IMR-90 (cell line): ENCODE data around the gene SLC37A4. TPM values are rescaled to one million over a fixed set of nuclear protein-coding genes. Genes with fewer than 3 reads are reported as not detected.

Experiments used
- ATAC-seq: fragments of 200-7000 bp; cut with Tn5 transposase; 2 replicates; pipeline ENCODE4 v1.9.1; 2020; ENCODE audit warnings: low read depth, mild to moderate bottlenecking, moderate library complexity
- BruUV-seq: library from RNA; stranded (reverse); fragments of 400-500 nt; replicated peaks from 2 replicates; lab custom pipeline; 2021; lab: Mats Ljungman, UMichigan
- CTCF ChIA-PET: fragments of 300-600 bp; formaldehyde crosslinking; extraction: SDS; loops from one replicate; lab custom pipeline; 2021; ENCODE audit warnings: antibody characterized with exemption; lab: Yijun Ruan, JAX
- POLR2A ChIA-PET: fragments of 300-600 bp; sonication (Branson Sonifier 250); formaldehyde crosslinking; loops from one replicate; lab custom pipeline; 2022; ENCODE audit warnings: antibody characterized with exemption; ENCODE audit not compliant: unreplicated experiment; lab: Charles Lee
- DNase-seq: peaks from one replicate; pipeline ENCODE4 v3.0.0; 2013
- H2AFZ ChIP-seq: replicated peaks from 2 replicates; pipeline ENCODE3; 2013; ENCODE audit warnings: low read length, mild to moderate bottlenecking; ENCODE audit not compliant: poor library complexity
- H2AK5ac ChIP-seq: 2 replicates; pipeline ENCODE4 v1.6.1; 2013; ENCODE audit warnings: low read depth, low read length, inconsistent platforms
- H2AK9ac ChIP-seq: replicated peaks from 2 replicates; pipeline ENCODE3; 2013; ENCODE audit warnings: mild to moderate bottlenecking, low read depth, low read length, moderate library complexity; ENCODE audit not compliant: poor library complexity
- H2BK120ac ChIP-seq: 2 replicates; pipeline ENCODE4 v1.6.1; 2013; ENCODE audit warnings: low read depth, low read length, inconsistent platforms
- H2BK15ac ChIP-seq: 3 replicates; pipeline ENCODE4 v1.6.1; 2013; ENCODE audit warnings: low read depth, low read length, inconsistent platforms
- H2BK20ac ChIP-seq: 2 replicates; pipeline ENCODE4 v1.6.1; 2013; ENCODE audit warnings: low read depth, mild to moderate bottlenecking, inconsistent platforms, low read length, moderate library complexity
- H2BK5ac ChIP-seq: 2 replicates; pipeline ENCODE4 v1.6.1; 2013; ENCODE audit warnings: mild to moderate bottlenecking, low read depth, low read length, inconsistent platforms; ENCODE audit not compliant: poor library complexity, severe bottlenecking
- H3K14ac ChIP-seq: replicated peaks from 2 replicates; pipeline ENCODE4 v1.6.1; 2013; ENCODE audit warnings: low read depth, low read length, inconsistent platforms
- H3K18ac ChIP-seq: 2 replicates; pipeline ENCODE4 v1.6.1; 2013; ENCODE audit warnings: low read depth, low read length, control low read depth
- H3K23ac ChIP-seq: 2 replicates; pipeline ENCODE4 v1.6.1; 2013; ENCODE audit warnings: low read depth, low read length, inconsistent platforms
- H3K27ac ChIP-seq: 2 replicates; pipeline ENCODE4 v1.5.1; 2013; ENCODE audit warnings: mild to moderate bottlenecking, control low read depth, low read length; ENCODE audit not compliant: insufficient read depth
- H3K27me3 ChIP-seq: 2 replicates; pipeline ENCODE4 v1.6.1; 2013; ENCODE audit warnings: low read length; ENCODE audit not compliant: control insufficient read depth, insufficient read depth
- H3K36me3 ChIP-seq: 2 replicates; pipeline ENCODE4 v1.6.1; 2013; ENCODE audit warnings: low read length, mixed read lengths; ENCODE audit not compliant: control insufficient read depth, insufficient read depth
- H3K4ac ChIP-seq: 2 replicates; pipeline ENCODE4 v1.6.1; 2013; ENCODE audit warnings: low read depth, low read length, inconsistent platforms
- H3K4me1 ChIP-seq: 2 replicates; pipeline ENCODE4 v1.6.1; 2013; ENCODE audit warnings: low read length, mixed read lengths; ENCODE audit not compliant: control insufficient read depth, insufficient read depth
- H3K4me2 ChIP-seq: 2 replicates; pipeline ENCODE4 v1.6.1; 2013; ENCODE audit warnings: low read depth, mild to moderate bottlenecking, control low read depth, low read length, moderate library complexity
- H3K4me3 ChIP-seq: 2 replicates; pipeline ENCODE4 v1.5.1; 2013; ENCODE audit warnings: low read depth, mild to moderate bottlenecking, control low read depth, low read length, moderate library complexity; ENCODE audit not compliant: insufficient read depth
- H3K56ac ChIP-seq: 2 replicates; pipeline ENCODE4 v1.6.1; 2013; ENCODE audit warnings: low read length, inconsistent platforms; ENCODE audit not compliant: insufficient read depth; ENCODE audit errors: extremely low read depth
- H3K79me1 ChIP-seq, 2 experiments: 2 replicates each; pipeline ENCODE4 v1.6.1; 2013; ENCODE audit warnings: low read length in 2 of 2, inconsistent platforms in 1 of 2, low read depth in 1 of 2
- H3K9ac ChIP-seq: 2 replicates; pipeline ENCODE4 v1.6.1; 2013; ENCODE audit warnings: low read depth, low read length, control low read depth
- H3K9me1 ChIP-seq: 2 replicates; pipeline ENCODE4 v1.6.1; 2013; ENCODE audit warnings: low read length, inconsistent platforms; ENCODE audit not compliant: insufficient read depth
- H3K9me3 ChIP-seq: 2 replicates; pipeline ENCODE4 v1.6.1; 2013; ENCODE audit warnings: low read length; ENCODE audit not compliant: control insufficient read depth, insufficient read depth
- H4K20me1 ChIP-seq: 2 replicates; pipeline ENCODE4 v1.6.1; 2013; ENCODE audit warnings: low read length, inconsistent platforms; ENCODE audit not compliant: insufficient read depth
- H4K5ac ChIP-seq: 2 replicates; pipeline ENCODE4 v1.6.1; 2013; ENCODE audit warnings: mild to moderate bottlenecking, low read depth, low read length, control low read depth
- H4K8ac ChIP-seq, 2 experiments: 2 replicates each; pipeline ENCODE4 v1.6.1; 2013; ENCODE audit warnings: low read depth in 2 of 2, low read length in 2 of 2, control low read depth in 1 of 2, inconsistent platforms in 1 of 2
- H4K91ac ChIP-seq: 2 replicates; pipeline ENCODE4 v1.6.1; 2013; ENCODE audit warnings: low read depth, low read length, inconsistent platforms; ENCODE audit not compliant: insufficient read depth
- BHLHE40 ChIP-seq: fragments of 150-350 bp; IDR thresholded peaks from 2 replicates; pipeline ENCODE4 v1.6.1; 2016; ENCODE audit warnings: mild to moderate bottlenecking, low read depth, low read length
- MAFK ChIP-seq: IDR thresholded peaks from 2 replicates; pipeline ENCODE4 v1.6.1; 2012; ENCODE audit warnings: low read depth, low read length, improper control_type of control experiment
- MAZ ChIP-seq: IDR thresholded peaks from 2 replicates; pipeline ENCODE4 v1.6.1; 2012; ENCODE audit warnings: low read depth, mild to moderate bottlenecking, low read length, improper control_type of control experiment, moderate library complexity, borderline replicate concordance
- MXI1 ChIP-seq: IDR thresholded peaks from 2 replicates; pipeline ENCODE4 v1.6.1; 2012; ENCODE audit warnings: low read depth, mild to moderate bottlenecking, low read length, moderate library complexity, borderline replicate concordance
- RAD21 ChIP-seq: IDR thresholded peaks from 2 replicates; pipeline ENCODE4 v1.6.1; 2012; ENCODE audit warnings: low read length, improper control_type of control experiment
- RCOR1 ChIP-seq: IDR thresholded peaks from 2 replicates; pipeline ENCODE4 v1.6.1; 2012; ENCODE audit warnings: mild to moderate bottlenecking, low read length, improper control_type of control experiment; ENCODE audit not compliant: insufficient replicate concordance
- WGBS, 2 experiments: methylation state at CpG; one replicate each; pipeline versions ENCODE4 v1.1.5 to v1.1.7; 2013; ENCODE audit warnings: missing lambda C conversion rate in 2 of 2; ENCODE audit not compliant: insufficient read length in 1 of 2; ENCODE audit errors: extremely low coverage in 2 of 2; 5-methylcytosine and 5-hydroxymethylcytosine counted together
- dilution Hi-C: fragments of 300-500 bp; cut with HindIII; formaldehyde crosslinking; loops from one replicate; pipeline ENCODE4 v1.14.3; 2018; ENCODE audit warnings: low sequenced_read_pairs; ENCODE audit not compliant: unreplicated experiment
- in situ Hi-C: fragments of 300-500 bp; cut with MboI; formaldehyde crosslinking; loops from 3 replicates; pipeline ENCODE4 v1.14.3; 2019; ENCODE audit warnings: low sequenced_read_pairs, inconsistent platforms, mixed read lengths
- intact Hi-C: fragments of 100-400 bp; cut with micrococcal nuclease; formaldehyde crosslinking; loops from 2 replicates; pipeline ENCODE4 v1.10.0; 2022
- polyA plus RNA-seq, 3 experiments: library from polyadenylated mRNA; depleted of rRNA; stranded (reverse); fragments of >200 nt; gene quantifications; 2 replicates each; pipeline ENCODE4 v1.2.3, GENCODE V29; 2012; ENCODE audit warnings: low replicate concordance in 1 of 3
- total RNA-seq: library from RNA; depleted of rRNA; stranded (reverse); fragments of >200 nt; gene quantifications from 2 replicates; pipeline ENCODE4 v1.2.3, GENCODE V29; 2012
- TF ChIP-seq, protein P1 (sequence below): fragments of 150-350 bp; IDR thresholded peaks from 2 replicates; pipeline ENCODE4 v1.6.1; 2016; ENCODE audit warnings: low read depth, mild to moderate bottlenecking, low read length, moderate library complexity, borderline replicate concordance
- TF ChIP-seq, protein P2 (sequence below): fragments of 150-350 bp; IDR thresholded peaks from 2 replicates; pipeline ENCODE4 v1.6.1; 2017; ENCODE audit warnings: mild to moderate bottlenecking, antibody characterized with exemption, low read length, low read depth
- TF ChIP-seq, protein P3 (sequence below): conservative IDR thresholded peaks from 2 replicates; pipeline ENCODE4 v1.5.1; 2012; ENCODE audit warnings: mild to moderate bottlenecking, low read depth, low read length, improper control_type of control experiment

The SLC37A4 gene
- total and polyA plus RNA-seq, 2 of the 4 experiments (the other 2 are of a cell fraction), result 7.5 to 14.3 TPM

DNA sequence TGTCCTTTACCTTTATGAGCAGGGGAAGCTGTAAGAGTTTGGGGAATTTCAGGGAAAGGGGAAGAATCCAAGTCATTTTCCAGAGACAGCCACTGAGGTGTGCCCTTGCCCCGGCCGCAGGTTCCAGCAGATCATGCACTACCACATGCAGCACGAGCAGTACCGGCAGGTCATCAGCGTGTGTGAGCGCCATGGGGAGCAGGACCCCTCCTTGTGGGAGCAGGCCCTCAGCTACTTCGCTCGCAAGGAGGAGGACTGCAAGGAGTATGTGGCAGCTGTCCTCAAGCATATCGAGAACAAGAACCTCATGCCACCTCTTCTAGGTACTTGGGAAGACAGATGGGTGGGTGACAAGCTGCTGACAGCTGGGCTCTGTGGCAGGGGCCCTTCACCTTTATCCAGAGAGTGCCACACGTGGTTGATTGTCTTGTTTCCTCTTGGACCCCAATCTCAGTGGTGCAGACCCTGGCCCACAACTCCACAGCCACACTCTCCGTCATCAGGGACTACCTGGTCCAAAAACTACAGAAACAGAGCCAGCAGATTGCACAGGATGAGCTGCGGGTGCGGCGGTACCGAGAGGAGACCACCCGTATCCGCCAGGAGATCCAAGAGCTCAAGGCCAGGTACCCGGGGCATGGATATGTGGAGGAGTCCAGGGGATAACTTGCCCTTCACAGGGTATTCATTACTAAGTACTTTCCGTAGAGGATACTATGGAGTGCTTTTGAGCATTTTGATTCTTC is 48.2 kb upstream of the SLC37A4 start (continued):
- TF ChIP-seq, protein P1, sequence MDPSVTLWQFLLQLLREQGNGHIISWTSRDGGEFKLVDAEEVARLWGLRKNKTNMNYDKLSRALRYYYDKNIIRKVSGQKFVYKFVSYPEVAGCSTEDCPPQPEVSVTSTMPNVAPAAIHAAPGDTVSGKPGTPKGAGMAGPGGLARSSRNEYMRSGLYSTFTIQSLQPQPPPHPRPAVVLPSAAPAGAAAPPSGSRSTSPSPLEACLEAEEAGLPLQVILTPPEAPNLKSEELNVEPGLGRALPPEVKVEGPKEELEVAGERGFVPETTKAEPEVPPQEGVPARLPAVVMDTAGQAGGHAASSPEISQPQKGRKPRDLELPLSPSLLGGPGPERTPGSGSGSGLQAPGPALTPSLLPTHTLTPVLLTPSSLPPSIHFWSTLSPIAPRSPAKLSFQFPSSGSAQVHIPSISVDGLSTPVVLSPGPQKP, result no peak
- TF ChIP-seq, protein P2, sequence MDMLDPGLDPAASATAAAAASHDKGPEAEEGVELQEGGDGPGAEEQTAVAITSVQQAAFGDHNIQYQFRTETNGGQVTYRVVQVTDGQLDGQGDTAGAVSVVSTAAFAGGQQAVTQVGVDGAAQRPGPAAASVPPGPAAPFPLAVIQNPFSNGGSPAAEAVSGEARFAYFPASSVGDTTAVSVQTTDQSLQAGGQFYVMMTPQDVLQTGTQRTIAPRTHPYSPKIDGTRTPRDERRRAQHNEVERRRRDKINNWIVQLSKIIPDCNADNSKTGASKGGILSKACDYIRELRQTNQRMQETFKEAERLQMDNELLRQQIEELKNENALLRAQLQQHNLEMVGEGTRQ, result no peak

DNA sequence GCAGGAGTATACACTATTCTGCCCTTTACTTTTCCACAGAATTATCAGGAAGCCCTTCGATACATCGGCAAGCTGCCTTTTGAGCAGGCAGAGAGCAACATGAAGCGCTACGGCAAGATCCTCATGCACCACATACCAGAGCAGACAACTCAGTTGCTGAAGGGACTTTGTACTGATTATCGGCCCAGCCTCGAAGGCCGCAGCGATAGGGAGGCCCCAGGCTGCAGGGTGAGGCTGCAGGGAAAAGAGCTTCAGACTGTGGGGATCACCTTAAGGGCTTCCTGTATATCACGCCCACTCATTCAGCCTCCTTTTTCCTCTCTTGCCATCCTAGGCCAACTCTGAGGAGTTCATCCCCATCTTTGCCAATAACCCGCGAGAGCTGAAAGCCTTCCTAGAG is 47.2 kb upstream of the SLC37A4 start:
- Histone ChIP-seq H3K9ac (no peak overlapping the region), H3K36me3 (peaks cover 66% of the 10 kb centered on the region), H3K14ac (no peak overlapping the region), H3K4ac (no peak overlapping the region), H2BK120ac (no peak overlapping the region), H3K56ac (no peak overlapping the region), H2AK9ac (no peak overlapping the region), H3K4me1 (no peaks in the 10 kb centered on the region), H3K4me2 (no peak overlapping the region), H3K9me1 (no peaks in the 10 kb centered on the region), H3K79me1 (0 out of 4 replicates have a peak, but pooled peaks cover 0 to 3% of the 10 kb centered on the region in 2 experiments), H3K4me3 (no peak overlapping the region), H3K27ac (no peak overlapping the region), H3K9me3 (no peaks in the 10 kb centered on the region), H4K5ac (no peak overlapping the region), H2AK5ac (no peak overlapping the region), H3K23ac (no peak overlapping the region), H2BK20ac (no peak overlapping the region), H3K27me3 (no peaks in the 10 kb centered on the region), H2BK15ac (no peak overlapping the region), H2AFZ (no peak overlapping the region), H4K8ac (no peak overlapping the region), H3K18ac (no peak overlapping the region), H2BK5ac (no peak overlapping the region), H4K91ac (no peak overlapping the region), H4K20me1 (no peaks in the 10 kb centered on the region)
- in situ Hi-C loops (no loop called here), dilution Hi-C loops (no loop called here), intact Hi-C loops (no loop called here)
- ChIA-PET POLR2A (no interaction called here), CTCF (no interaction called here)
- 100% methylated on average over 7 of the region's 11 CpGs; no CpG with 5 or more reads in 1 of the 2 experiments for WGBS, 2 experiments
- no peak for ATAC-seq
- no TSS peak for BruUV-seq
- TF ChIP-seq MAFK (no peak), MXI1 (no peak), BHLHE40 (no peak), RAD21 (no peak), RCOR1 (no peak), MAZ (no peak)
- TF ChIP-seq, protein P2, result no peak
- TF ChIP-seq, protein P3, sequence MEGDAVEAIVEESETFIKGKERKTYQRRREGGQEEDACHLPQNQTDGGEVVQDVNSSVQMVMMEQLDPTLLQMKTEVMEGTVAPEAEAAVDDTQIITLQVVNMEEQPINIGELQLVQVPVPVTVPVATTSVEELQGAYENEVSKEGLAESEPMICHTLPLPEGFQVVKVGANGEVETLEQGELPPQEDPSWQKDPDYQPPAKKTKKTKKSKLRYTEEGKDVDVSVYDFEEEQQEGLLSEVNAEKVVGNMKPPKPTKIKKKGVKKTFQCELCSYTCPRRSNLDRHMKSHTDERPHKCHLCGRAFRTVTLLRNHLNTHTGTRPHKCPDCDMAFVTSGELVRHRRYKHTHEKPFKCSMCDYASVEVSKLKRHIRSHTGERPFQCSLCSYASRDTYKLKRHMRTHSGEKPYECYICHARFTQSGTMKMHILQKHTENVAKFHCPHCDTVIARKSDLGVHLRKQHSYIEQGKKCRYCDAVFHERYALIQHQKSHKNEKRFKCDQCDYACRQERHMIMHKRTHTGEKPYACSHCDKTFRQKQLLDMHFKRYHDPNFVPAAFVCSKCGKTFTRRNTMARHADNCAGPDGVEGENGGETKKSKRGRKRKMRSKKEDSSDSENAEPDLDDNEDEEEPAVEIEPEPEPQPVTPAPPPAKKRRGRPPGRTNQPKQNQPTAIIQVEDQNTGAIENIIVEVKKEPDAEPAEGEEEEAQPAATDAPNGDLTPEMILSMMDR, result no peak
- DNase-seq, result no peak
